Liver (tissue), 9 donors: Measurements from ENCODE around the gene TRPC1. TPM values are rescaled to one million over a fixed set of nuclear protein-coding genes. Genes with fewer than 3 reads are reported as not detected.

ENCODE experiments used
- DNase-seq: peaks from one replicate; pipeline ENCODE4 v3.0.0-alpha.2; 2017; ENCODE audit warnings: low spot score
- H3K27ac ChIP-seq, 2 donors: one replicate each; pipeline ENCODE4 v1.7.0; 2013; ENCODE audit warnings: inconsistent platforms in 2 of 2, low read length in 2 of 2, control low read depth in 1 of 2, low read depth in 1 of 2, mild to moderate bottlenecking in 1 of 2
- H3K27me3 ChIP-seq, 4 donors: one replicate each; pipeline versions ENCODE4 v1.6.1 to v1.7.0; 2013; ENCODE audit warnings: low read length in 3 of 4, inconsistent platforms in 1 of 4, mild to moderate bottlenecking in 1 of 4, moderate library complexity in 1 of 4; ENCODE audit not compliant: control insufficient read depth in 4 of 4, insufficient read depth in 4 of 4
- H3K36me3 ChIP-seq, 4 donors: one replicate each; pipeline versions ENCODE4 v1.6.1 to v1.7.0; 2013; ENCODE audit warnings: low read length in 3 of 4, mild to moderate bottlenecking in 3 of 4, low read depth in 1 of 4, moderate library complexity in 1 of 4; ENCODE audit not compliant: control insufficient read depth in 4 of 4, insufficient read depth in 3 of 4
- H3K4me1 ChIP-seq, 4 donors: one replicate each; pipeline versions ENCODE4 v1.6.1 to v1.7.0; 2013; ENCODE audit warnings: low read length in 3 of 4, mild to moderate bottlenecking in 3 of 4, moderate library complexity in 1 of 4; ENCODE audit not compliant: control insufficient read depth in 4 of 4, insufficient read depth in 4 of 4
- H3K4me3 ChIP-seq, 3 donors: one replicate each; pipeline versions ENCODE4 v1.6.1 to v1.7.0; 2013; ENCODE audit warnings: low read length in 3 of 3, control low read depth in 1 of 3, low read depth in 1 of 3, mild to moderate bottlenecking in 1 of 3
- H3K9ac ChIP-seq, 2 donors: one replicate each; pipeline ENCODE4 v1.7.0; 2013; ENCODE audit warnings: low read length in 2 of 2, mild to moderate bottlenecking in 2 of 2, moderate library complexity in 2 of 2, control low read depth in 1 of 2, low read depth in 1 of 2
- H3K9me3 ChIP-seq, 4 donors: one replicate each; pipeline versions ENCODE4 v1.6.1 to v1.7.0; 2013; ENCODE audit warnings: low read length in 3 of 4; ENCODE audit not compliant: control insufficient read depth in 4 of 4
- EGR1 ChIP-seq, 2 donors: IDR thresholded peaks; 2 replicates each; pipeline ENCODE4 v1.6.1; 2016 to 2018; ENCODE audit warnings: antibody characterized with exemption in 2 of 2, low read depth in 2 of 2
- FOXA1 ChIP-seq: IDR thresholded peaks from 2 replicates; pipeline ENCODE4 v1.6.1; 2016; ENCODE audit warnings: antibody characterized with exemption
- FOXA2 ChIP-seq: IDR thresholded peaks from 2 replicates; pipeline ENCODE4 v1.6.1; 2016; ENCODE audit warnings: antibody characterized with exemption
- GABPA ChIP-seq, 2 donors: IDR thresholded peaks in 1 of 2; conservative IDR thresholded peaks in 1 of 2; 2 replicates each; pipeline ENCODE4 v1.6.1; 2016; ENCODE audit warnings: antibody characterized with exemption in 2 of 2, mild to moderate bottlenecking in 1 of 2, moderate library complexity in 1 of 2
- HNF4A ChIP-seq, 2 donors: conservative IDR thresholded peaks; 2 replicates each; pipeline ENCODE4 v1.6.1; 2016; ENCODE audit warnings: antibody characterized with exemption in 2 of 2, mild to moderate bottlenecking in 2 of 2
- HNF4G ChIP-seq: IDR thresholded peaks from 2 replicates; pipeline ENCODE4 v1.6.1; 2016; ENCODE audit warnings: antibody characterized with exemption
- JUND ChIP-seq, 2 donors: IDR thresholded peaks; 2 replicates each; pipeline ENCODE4 v1.6.1; 2016; ENCODE audit warnings: antibody characterized with exemption in 2 of 2
- NR2F2 ChIP-seq: IDR thresholded peaks from 2 replicates; pipeline ENCODE4 v1.6.1; 2016; ENCODE audit warnings: antibody characterized with exemption
- RAD21 ChIP-seq, 2 donors: IDR thresholded peaks; 2 replicates each; pipeline ENCODE4 v1.6.1; 2016; ENCODE audit warnings: antibody characterized with exemption in 2 of 2, mild to moderate bottlenecking in 2 of 2
- RXRA ChIP-seq, 2 donors: IDR thresholded peaks; 2 replicates each; pipeline ENCODE4 v1.6.1; 2017 to 2018; ENCODE audit warnings: antibody characterized with exemption in 2 of 2, mild to moderate bottlenecking in 1 of 2
- SP1 ChIP-seq: IDR thresholded peaks from 2 replicates; pipeline ENCODE4 v1.6.1; 2018; ENCODE audit warnings: antibody characterized with exemption, mild to moderate bottlenecking
- TAF1 ChIP-seq: conservative IDR thresholded peaks from 2 replicates; pipeline ENCODE4 v1.6.1; 2016; ENCODE audit warnings: antibody characterized with exemption, mild to moderate bottlenecking
- YY1 ChIP-seq: IDR thresholded peaks from 2 replicates; pipeline ENCODE4 v1.6.1; 2016; ENCODE audit warnings: antibody characterized with exemption, mild to moderate bottlenecking
- WGBS: extraction: QIAGEN DNeasy Blood & Tissue Kit; methylation state at CpG from one replicate; pipeline ENCODE4 v1.1.7; 2013; 5-methylcytosine and 5-hydroxymethylcytosine counted together
- polyA plus RNA-seq, 2 donors: library from polyadenylated mRNA; stranded (reverse) in 1 of 2; unstranded in 1 of 2; fragments of 200-250 nt in 1 of 2; fragments of >200 nt in 1 of 2; fragmentation: Nextera tagmentation in 1 of 2; extraction: Ambion mirVana in 1 of 2; gene quantifications; one replicate each; pipeline versions ENCODE4 v1.2.1 to v1.2.3, GENCODE V29; 2013 to 2015
- total RNA-seq, 2 donors: library from RNA; depleted of rRNA; stranded (reverse); fragments of >200 nt; gene quantifications; one replicate each; pipeline ENCODE4 v1.2.3, GENCODE V29; 2014
- TF ChIP-seq, protein P1 (sequence below): fragments of 150-350 bp; IDR thresholded peaks from 2 replicates; pipeline ENCODE4 v1.5.1; 2017; ENCODE audit warnings: improper control_type of control experiment, low read depth, low read length; ENCODE audit not compliant: missing input control
- TF ChIP-seq, protein P2 (sequence below): IDR thresholded peaks from 2 replicates; pipeline ENCODE4 v1.6.1; 2016; ENCODE audit warnings: antibody characterized with exemption
- TF ChIP-seq, protein P3 (sequence below): IDR thresholded peaks from 2 replicates; pipeline ENCODE4 v1.6.1; 2016; ENCODE audit warnings: antibody characterized with exemption
- TF ChIP-seq, protein P4 (sequence below): IDR thresholded peaks from 2 replicates; pipeline ENCODE4 v1.6.1; 2016; ENCODE audit warnings: antibody characterized with exemption
- TF ChIP-seq, protein P5 (sequence below): IDR thresholded peaks from 2 replicates; pipeline ENCODE4 v1.6.1; 2016; ENCODE audit warnings: antibody characterized with exemption, mild to moderate bottlenecking
- donor health status: healthy.
- donor health status: healthy.
- donor health status: healthy.
- donor health status: healthy.
- donor health status: healthy.

TRPC1 gene
- total and polyA plus RNA-seq, 4 donors = 0.15 to 4.7 (median 1.6) TPM

DNA sequence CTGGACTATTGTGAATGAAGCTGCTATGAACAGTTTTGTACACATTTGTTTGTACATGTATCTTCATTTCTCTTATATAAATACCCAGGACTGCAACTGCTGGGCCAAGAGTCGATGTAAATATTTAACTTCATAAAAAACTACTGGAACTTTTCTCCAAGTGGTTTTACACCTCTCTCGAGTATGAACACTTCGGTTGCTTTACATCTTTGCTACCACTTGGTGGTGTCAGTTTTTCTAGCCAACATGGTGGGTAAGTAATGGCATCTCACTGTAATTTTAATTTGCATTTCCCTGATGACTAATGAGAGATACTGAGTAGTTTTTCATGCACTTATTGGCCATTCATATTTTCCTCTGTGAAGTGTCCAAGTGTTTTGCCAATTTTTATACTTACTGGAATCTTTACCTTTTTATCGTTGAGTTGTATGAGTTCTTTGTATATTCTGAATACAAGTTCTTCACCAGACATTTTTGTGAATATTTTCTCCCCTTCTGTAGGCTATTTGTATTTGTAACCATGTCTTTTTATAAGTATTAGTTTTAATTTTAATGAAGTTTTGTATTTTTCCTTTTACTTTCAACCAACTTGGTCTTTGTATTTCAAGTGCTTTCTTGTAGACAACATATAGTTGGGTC, 120.6 kb downstream of the TRPC1 start:
- Histone ChIP-seq H3K27ac (no peak overlapping the region), H3K9me3 (no peaks in the 10 kb centered on the region), H3K9ac (no peak overlapping the region), H3K27me3 (no peaks in the 10 kb centered on the region), H3K36me3 (peaks cover 0 to 4% (median 0%) of the 10 kb centered on the region in 4 donors), H3K4me1 (peaks cover 4 to 19% (median 14%) of the 10 kb centered on the region in 4 donors), H3K4me3 (no peak overlapping the region)
- TF ChIP-seq HNF4G (no peak), TAF1 (no peak), YY1 (peak; percentile 13), RXRA (IDR thresholded peaks at IDR 0.05) (no peak), NR2F2 (no peak), SP1 (no peak), RAD21 (IDR thresholded peaks at IDR 0.05) (peak; percentile 64 to 71), HNF4A (conservative IDR thresholded peaks at IDR 0.05) (no peak), JUND (IDR thresholded peaks at IDR 0.05) (no peak), FOXA2 (no peak), EGR1 (IDR thresholded peaks at IDR 0.05; ENCODE audit: low read depth in 2 of 2) (no peak), GABPA (IDR thresholded peaks at IDR 0.05 in 1 of 2, conservative IDR thresholded peaks at IDR 0.05 in 1 of 2) (no peak), FOXA1 (no peak)
- TF ChIP-seq, protein P1, sequence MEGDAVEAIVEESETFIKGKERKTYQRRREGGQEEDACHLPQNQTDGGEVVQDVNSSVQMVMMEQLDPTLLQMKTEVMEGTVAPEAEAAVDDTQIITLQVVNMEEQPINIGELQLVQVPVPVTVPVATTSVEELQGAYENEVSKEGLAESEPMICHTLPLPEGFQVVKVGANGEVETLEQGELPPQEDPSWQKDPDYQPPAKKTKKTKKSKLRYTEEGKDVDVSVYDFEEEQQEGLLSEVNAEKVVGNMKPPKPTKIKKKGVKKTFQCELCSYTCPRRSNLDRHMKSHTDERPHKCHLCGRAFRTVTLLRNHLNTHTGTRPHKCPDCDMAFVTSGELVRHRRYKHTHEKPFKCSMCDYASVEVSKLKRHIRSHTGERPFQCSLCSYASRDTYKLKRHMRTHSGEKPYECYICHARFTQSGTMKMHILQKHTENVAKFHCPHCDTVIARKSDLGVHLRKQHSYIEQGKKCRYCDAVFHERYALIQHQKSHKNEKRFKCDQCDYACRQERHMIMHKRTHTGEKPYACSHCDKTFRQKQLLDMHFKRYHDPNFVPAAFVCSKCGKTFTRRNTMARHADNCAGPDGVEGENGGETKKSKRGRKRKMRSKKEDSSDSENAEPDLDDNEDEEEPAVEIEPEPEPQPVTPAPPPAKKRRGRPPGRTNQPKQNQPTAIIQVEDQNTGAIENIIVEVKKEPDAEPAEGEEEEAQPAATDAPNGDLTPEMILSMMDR = peak; percentile 32
- TF ChIP-seq, protein P2, sequence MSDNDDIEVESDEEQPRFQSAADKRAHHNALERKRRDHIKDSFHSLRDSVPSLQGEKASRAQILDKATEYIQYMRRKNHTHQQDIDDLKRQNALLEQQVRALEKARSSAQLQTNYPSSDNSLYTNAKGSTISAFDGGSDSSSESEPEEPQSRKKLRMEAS = no peak
- TF ChIP-seq, protein P3, sequence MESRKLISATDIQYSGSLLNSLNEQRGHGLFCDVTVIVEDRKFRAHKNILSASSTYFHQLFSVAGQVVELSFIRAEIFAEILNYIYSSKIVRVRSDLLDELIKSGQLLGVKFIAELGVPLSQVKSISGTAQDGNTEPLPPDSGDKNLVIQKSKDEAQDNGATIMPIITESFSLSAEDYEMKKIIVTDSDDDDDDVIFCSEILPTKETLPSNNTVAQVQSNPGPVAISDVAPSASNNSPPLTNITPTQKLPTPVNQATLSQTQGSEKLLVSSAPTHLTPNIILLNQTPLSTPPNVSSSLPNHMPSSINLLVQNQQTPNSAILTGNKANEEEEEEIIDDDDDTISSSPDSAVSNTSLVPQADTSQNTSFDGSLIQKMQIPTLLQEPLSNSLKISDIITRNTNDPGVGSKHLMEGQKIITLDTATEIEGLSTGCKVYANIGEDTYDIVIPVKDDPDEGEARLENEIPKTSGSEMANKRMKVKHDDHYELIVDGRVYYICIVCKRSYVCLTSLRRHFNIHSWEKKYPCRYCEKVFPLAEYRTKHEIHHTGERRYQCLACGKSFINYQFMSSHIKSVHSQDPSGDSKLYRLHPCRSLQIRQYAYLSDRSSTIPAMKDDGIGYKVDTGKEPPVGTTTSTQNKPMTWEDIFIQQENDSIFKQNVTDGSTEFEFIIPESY = no peak
- TF ChIP-seq, protein P4, sequence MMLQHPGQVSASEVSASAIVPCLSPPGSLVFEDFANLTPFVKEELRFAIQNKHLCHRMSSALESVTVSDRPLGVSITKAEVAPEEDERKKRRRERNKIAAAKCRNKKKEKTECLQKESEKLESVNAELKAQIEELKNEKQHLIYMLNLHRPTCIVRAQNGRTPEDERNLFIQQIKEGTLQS = no peak
- TF ChIP-seq, protein P5, sequence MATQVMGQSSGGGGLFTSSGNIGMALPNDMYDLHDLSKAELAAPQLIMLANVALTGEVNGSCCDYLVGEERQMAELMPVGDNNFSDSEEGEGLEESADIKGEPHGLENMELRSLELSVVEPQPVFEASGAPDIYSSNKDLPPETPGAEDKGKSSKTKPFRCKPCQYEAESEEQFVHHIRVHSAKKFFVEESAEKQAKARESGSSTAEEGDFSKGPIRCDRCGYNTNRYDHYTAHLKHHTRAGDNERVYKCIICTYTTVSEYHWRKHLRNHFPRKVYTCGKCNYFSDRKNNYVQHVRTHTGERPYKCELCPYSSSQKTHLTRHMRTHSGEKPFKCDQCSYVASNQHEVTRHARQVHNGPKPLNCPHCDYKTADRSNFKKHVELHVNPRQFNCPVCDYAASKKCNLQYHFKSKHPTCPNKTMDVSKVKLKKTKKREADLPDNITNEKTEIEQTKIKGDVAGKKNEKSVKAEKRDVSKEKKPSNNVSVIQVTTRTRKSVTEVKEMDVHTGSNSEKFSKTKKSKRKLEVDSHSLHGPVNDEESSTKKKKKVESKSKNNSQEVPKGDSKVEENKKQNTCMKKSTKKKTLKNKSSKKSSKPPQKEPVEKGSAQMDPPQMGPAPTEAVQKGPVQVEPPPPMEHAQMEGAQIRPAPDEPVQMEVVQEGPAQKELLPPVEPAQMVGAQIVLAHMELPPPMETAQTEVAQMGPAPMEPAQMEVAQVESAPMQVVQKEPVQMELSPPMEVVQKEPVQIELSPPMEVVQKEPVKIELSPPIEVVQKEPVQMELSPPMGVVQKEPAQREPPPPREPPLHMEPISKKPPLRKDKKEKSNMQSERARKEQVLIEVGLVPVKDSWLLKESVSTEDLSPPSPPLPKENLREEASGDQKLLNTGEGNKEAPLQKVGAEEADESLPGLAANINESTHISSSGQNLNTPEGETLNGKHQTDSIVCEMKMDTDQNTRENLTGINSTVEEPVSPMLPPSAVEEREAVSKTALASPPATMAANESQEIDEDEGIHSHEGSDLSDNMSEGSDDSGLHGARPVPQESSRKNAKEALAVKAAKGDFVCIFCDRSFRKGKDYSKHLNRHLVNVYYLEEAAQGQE = no peak
- DNase-seq = no peak
- 68% methylated on average over 4 of the region's 4 CpGs for WGBS
